A673 (cell line): ENCODE results near the gene TPM1. TPM values are rescaled to one million over a fixed set of nuclear protein-coding genes. Genes with fewer than 3 reads are reported as not detected.

Experiments
- BruUV-seq: library from RNA; stranded (reverse); fragments of 400-500 nt; replicated peaks from 2 replicates; lab custom pipeline; 2021; lab: Mats Ljungman, UMichigan
- CTCF ChIA-PET: fragments of 300-600 bp; sonication (Branson Sonifier 250); formaldehyde crosslinking; loops from one replicate; lab custom pipeline; 2022; ENCODE audit warnings: antibody characterized with exemption; lab: Charles Lee
- POLR2A ChIA-PET: fragments of 300-600 bp; sonication (Branson Sonifier 250); formaldehyde crosslinking; loops from one replicate; lab custom pipeline; 2022; ENCODE audit warnings: antibody characterized with exemption; ENCODE audit not compliant: low non-redundant PET; lab: Charles Lee
- DNase-seq: peaks from one replicate; pipeline ENCODE4 v3.0.0-alpha.2; 2015; ENCODE audit warnings: low spot score
- H3K27ac ChIP-seq: fragments of 200-600 bp; sonication (generic); 2 replicates; pipeline ENCODE4 v1.5.1; 2016; ENCODE audit warnings: mixed run types, low read depth, mild to moderate bottlenecking, mixed read lengths, antibody characterized with exemption, low read length; ENCODE audit not compliant: poor library complexity, severe bottlenecking
- H3K27me3 ChIP-seq: fragments of 200-600 bp; sonication (generic); replicated peaks from 2 replicates; pipeline ENCODE4 v1.6.1; 2017; ENCODE audit warnings: mixed run types, low read depth, mild to moderate bottlenecking, mixed read lengths, antibody characterized with exemption, low read length; ENCODE audit not compliant: insufficient read depth, poor library complexity
- H3K36me3 ChIP-seq: fragments of 200-600 bp; sonication (generic); 2 replicates; pipeline ENCODE4 v1.6.1; 2016; ENCODE audit warnings: mixed run types, mild to moderate bottlenecking, mixed read lengths, antibody characterized with exemption, low read length; ENCODE audit not compliant: insufficient read depth, poor library complexity, severe bottlenecking
- H3K4me1 ChIP-seq: fragments of 200-600 bp; sonication (generic); 2 replicates; pipeline ENCODE4 v1.6.1; 2017; ENCODE audit warnings: mixed run types, mild to moderate bottlenecking, mixed read lengths, antibody characterized with exemption, low read length; ENCODE audit not compliant: insufficient read depth, poor library complexity, severe bottlenecking
- H3K4me3 ChIP-seq: fragments of 200-600 bp; sonication (generic); 2 replicates; pipeline ENCODE4 v1.5.1; 2016; ENCODE audit warnings: low read depth, mixed run types, mild to moderate bottlenecking, mixed read lengths, low read length; ENCODE audit not compliant: poor library complexity, severe bottlenecking
- H3K9me3 ChIP-seq: fragments of 200-600 bp; sonication (generic); 2 replicates; pipeline ENCODE4 v1.6.1; 2016; ENCODE audit warnings: mixed run types, low read depth, mild to moderate bottlenecking, mixed read lengths, antibody characterized with exemption, low read length; ENCODE audit not compliant: poor library complexity, severe bottlenecking
- CTCF ChIP-seq: fragments of 300-800, 200-600 bp; sonication (generic); conservative IDR thresholded peaks from 2 replicates; pipeline ENCODE4 v1.5.1; 2017; ENCODE audit warnings: low read depth, mild to moderate bottlenecking, antibody characterized with exemption, low read length, moderate library complexity, mixed read lengths
- EZH2 ChIP-seq: fragments of 200-600 bp; sonication (generic); IDR thresholded peaks from 2 replicates; pipeline ENCODE4 v1.6.1; 2017; ENCODE audit warnings: borderline replicate concordance, low read depth, mild to moderate bottlenecking, mixed read lengths, antibody characterized with exemption, low read length; ENCODE audit not compliant: poor library complexity, severe bottlenecking
- intact Hi-C: fragments of 100-400 bp; cut with micrococcal nuclease; formaldehyde crosslinking; loops from one replicate; pipeline ENCODE4 v1.10.0; 2022; ENCODE audit not compliant: unreplicated experiment
- total RNA-seq: library from RNA; stranded (reverse); gene quantifications from 2 replicates; pipeline ENCODE4 v1.2.3, GENCODE V29; 2021

Gene TPM1
- total RNA-seq, 1 experiment from 2014 or later, result 31.2 TPM

- ChIA-PET CTCF (no interaction called here), POLR2A (no interaction called here)
- peak; percentile 9 for DNase-seq
- TF ChIP-seq CTCF, result no peak
- no peak for TF ChIP-seq EZH2
- intact Hi-C loops, result no loop called here
- Histone ChIP-seq H3K27me3 (no peaks in the 10 kb centered on the region), H3K4me3 (no peak overlapping the region), H3K9me3 (no peaks in the 10 kb centered on the region), H3K36me3 (no peaks in the 10 kb centered on the region), H3K4me1 (peaks cover 21% of the 10 kb centered on the region), H3K27ac (no peak overlapping the region)
- no TSS peak for BruUV-seq
These were observed 12.4 kb downstream of the TPM1 start for GRCh38 chr15:63054985-63055384.

- CTCF ChIA-PET, result interaction anchor here (0.9 kb wide), 1 partner anchor 8 kb away, joined by 3 read pairs; no protein-coding TSS in a partner anchor
- no peaks in the 10 kb centered on the region for H3K9me3 ChIP-seq
- H3K27me3 ChIP-seq, result no peaks in the 10 kb centered on the region
- no peak for DNase-seq
- no peak overlapping the region for H3K4me3 ChIP-seq
- POLR2A ChIA-PET, result no interaction called here
- no peaks in the 10 kb centered on the region for H3K36me3 ChIP-seq
- no peak overlapping the region for H3K27ac ChIP-seq
- intact Hi-C loops, result no loop called here
- TF ChIP-seq EZH2 (no peak), CTCF (no peak)
- H3K4me1 ChIP-seq, result peaks cover 10% of the 10 kb centered on the region
- BruUV-seq, result no TSS peak
These were observed 14.3 kb downstream of the TPM1 start for GRCh38 chr15:63056829-63057228.

- BruUV-seq, result no TSS peak
- H3K27me3 ChIP-seq, result no peaks in the 10 kb centered on the region
- H3K27ac ChIP-seq, result no peak overlapping the region
- H3K4me3 ChIP-seq, result no peak overlapping the region
- CTCF ChIA-PET, result interaction anchor here (0.8 kb wide), 1 partner anchor 10 kb away, joined by 3 read pairs; no protein-coding TSS in a partner anchor
- no peak for DNase-seq
- TF ChIP-seq CTCF (no peak), EZH2 (no peak)
- peaks cover 9% of the 10 kb centered on the region for H3K4me1 ChIP-seq
- POLR2A ChIA-PET, result no interaction called here
- no peaks in the 10 kb centered on the region for H3K36me3 ChIP-seq
- H3K9me3 ChIP-seq, result no peaks in the 10 kb centered on the region
- intact Hi-C loops, result no loop called here
These were observed 15.2 kb downstream of the TPM1 start for GRCh38 chr15:63057468-63058345.
